SK-N-SH (cell line): Measurements from ENCODE around the gene P3H4. TPM values are rescaled to one million over a fixed set of nuclear protein-coding genes. Genes with fewer than 3 reads are reported as not detected.
A peak's percentile ranks its signal among the peaks of the same experiment; 100 is the strongest.
"Not testable (repeated sequence)": the region's sequence is repeated elsewhere in the genome, so short reads cannot be mapped to it uniquely, and the experiment has no call there.

Source experiments
- CTCF ChIA-PET: fragments of 300-600, 350-600 bp; formaldehyde crosslinking; extraction: SDS; loops from one replicate; lab custom pipeline; 2021; lab: Yijun Ruan, JAX
- POLR2A ChIA-PET: fragments of 350-600 bp; sonication (Branson Sonifier 250); formaldehyde crosslinking; extraction: SDS; loops from one replicate; lab custom pipeline; 2020; ENCODE audit warnings: antibody characterized with exemption, inconsistent platforms; lab: Yijun Ruan, JAX
- DNase-seq: peaks from one replicate; pipeline ENCODE4 v3.0.0; 2012
- H2AFZ ChIP-seq: fragments of 200-600 bp; sonication (generic); 2 replicates; pipeline ENCODE4 v1.8.1; 2016; ENCODE audit warnings: antibody characterized with exemption, mild to moderate bottlenecking, low read depth
- H3F3A ChIP-seq: fragments of 200-600 bp; sonication (generic); replicated peaks from 2 replicates; pipeline ENCODE3; 2016; ENCODE audit warnings: antibody characterized with exemption, mild to moderate bottlenecking; ENCODE audit not compliant: insufficient read depth
- H3K27ac ChIP-seq, 2 experiments: fragments of 200-500 bp in 1 of 2; fragments of 200-600 bp in 1 of 2; sonication (Bioruptor generic) in 1 of 2; sonication (generic), shearing (Covaris generic) in 1 of 2; 2 replicates each; pipeline versions ENCODE4 v1.5.1 to v1.6.1; 2014 to 2016; ENCODE audit warnings: low read depth in 2 of 2, inconsistent platforms in 1 of 2, low read length in 1 of 2, mild to moderate bottlenecking in 1 of 2, mixed read lengths in 1 of 2
- H3K27me3 ChIP-seq: fragments of 200-600 bp; sonication (generic), shearing (Covaris generic); 2 replicates; pipeline ENCODE4 v1.6.1; 2016; ENCODE audit warnings: mixed run types; ENCODE audit not compliant: insufficient read depth
- H3K36me3 ChIP-seq, 2 experiments: fragments of 200-500 bp in 1 of 2; fragments of 200-600 bp in 1 of 2; sonication (Bioruptor generic) in 1 of 2; sonication (generic) in 1 of 2; replicated peaks in 1 of 2; 2 replicates each; pipeline versions ENCODE3 to v1.5.1; 2014 to 2016; ENCODE audit warnings: low read length in 1 of 2, mild to moderate bottlenecking in 1 of 2; ENCODE audit not compliant: insufficient read depth in 2 of 2, control insufficient read depth in 1 of 2
- H3K4me1 ChIP-seq, 2 experiments: fragments of 200-500 bp in 1 of 2; fragments of 200-600 bp in 1 of 2; sonication (Bioruptor generic) in 1 of 2; sonication (generic), shearing (Covaris generic) in 1 of 2; 2 replicates each; pipeline versions ENCODE4 v1.5.1 to v1.6.1; 2014 to 2016; ENCODE audit warnings: low read depth in 1 of 2, low read length in 1 of 2, mixed run types in 1 of 2; ENCODE audit not compliant: insufficient read depth in 2 of 2, control insufficient read depth in 1 of 2
- H3K4me2 ChIP-seq: fragments of 200-600 bp; sonication (generic), shearing (Covaris generic); 2 replicates; pipeline ENCODE4 v1.6.1; 2017; ENCODE audit warnings: mixed run types
- H3K4me3 ChIP-seq, 2 experiments: fragments of 200-500 bp in 1 of 2; fragments of 200-600 bp in 1 of 2; sonication (Bioruptor generic) in 1 of 2; sonication (generic), shearing (Covaris generic) in 1 of 2; 2 replicates each; pipeline versions ENCODE4 v1.5.1 to v1.8.1; 2014 to 2016; ENCODE audit warnings: low read depth in 2 of 2, inconsistent platforms in 1 of 2, low read length in 1 of 2, mild to moderate bottlenecking in 1 of 2, mixed read lengths in 1 of 2, moderate library complexity in 1 of 2
- H3K79me2 ChIP-seq: fragments of 200-600 bp; sonication (generic); 2 replicates; pipeline ENCODE4 v1.8.1; 2017; ENCODE audit warnings: mild to moderate bottlenecking; ENCODE audit not compliant: insufficient read depth
- H3K9ac ChIP-seq: fragments of 200-600 bp; sonication (generic); 2 replicates; pipeline ENCODE4 v1.6.1; 2017; ENCODE audit warnings: mixed run types
- H3K9me2 ChIP-seq: fragments of 200-600 bp; sonication (generic); 2 replicates; pipeline ENCODE4 v1.6.1; 2017; ENCODE audit warnings: mixed run types
- H3K9me3 ChIP-seq: fragments of 200-600 bp; sonication (generic); 2 replicates; pipeline ENCODE4 v1.6.1; 2017; ENCODE audit warnings: mixed run types, mild to moderate bottlenecking, moderate library complexity
- H4K20me1 ChIP-seq: fragments of 200-600 bp; sonication (generic); 2 replicates; pipeline ENCODE4 v1.6.1; 2017; ENCODE audit warnings: mild to moderate bottlenecking, mixed run types; ENCODE audit not compliant: insufficient read depth
- EP300 ChIP-seq, 2 experiments: IDR thresholded peaks; 2 replicates each; pipeline versions ENCODE4 v1.4.0 to v1.6.1; 2012; ENCODE audit warnings: borderline replicate concordance in 1 of 2, low read depth in 1 of 2, low read length in 1 of 2
- GATA2 ChIP-seq: sonication (generic); formaldehyde crosslinking; IDR thresholded peaks from 2 replicates; pipeline ENCODE4 v1.5.0; 2020; ENCODE audit warnings: mild to moderate bottlenecking, missing genetic modification reagents
- IRF3 ChIP-seq: fragments of 150-350 bp; IDR thresholded peaks from 2 replicates; pipeline ENCODE4 v1.6.1; 2016; ENCODE audit warnings: mild to moderate bottlenecking, low read depth, low read length
- JUND ChIP-seq: IDR thresholded peaks from 2 replicates; pipeline ENCODE4 v1.4.0; 2012
- MEF2A ChIP-seq: IDR thresholded peaks from 2 replicates; pipeline ENCODE4 v1.4.0; 2012; ENCODE audit warnings: low read depth, borderline replicate concordance
- MXI1 ChIP-seq: IDR thresholded peaks from 2 replicates; pipeline ENCODE4 v1.6.1; 2012; ENCODE audit warnings: mild to moderate bottlenecking, low read depth, low read length, improper control_type of control experiment
- NFIC ChIP-seq: IDR thresholded peaks from 2 replicates; pipeline ENCODE4 v1.4.0; 2012; ENCODE audit warnings: borderline replicate concordance
- POLR2AphosphoS5 ChIP-seq: IDR thresholded peaks from 2 replicates; pipeline ENCODE4 v1.6.1; 2012; ENCODE audit warnings: low read depth, low read length
- RXRA ChIP-seq: IDR thresholded peaks from 2 replicates; pipeline ENCODE4 v1.4.0; 2012; ENCODE audit warnings: low read depth, mild to moderate bottlenecking, borderline replicate concordance
- SIN3A ChIP-seq: IDR thresholded peaks from 2 replicates; pipeline ENCODE4 v1.6.1; 2012; ENCODE audit warnings: low read depth, mild to moderate bottlenecking, low read length, moderate library complexity, borderline replicate concordance
- TCF12 ChIP-seq: IDR thresholded peaks from 2 replicates; pipeline ENCODE4 v1.4.0; 2012
- TEAD4 ChIP-seq: IDR thresholded peaks from 2 replicates; pipeline ENCODE4 v1.4.0; 2012; ENCODE audit warnings: mild to moderate bottlenecking, borderline replicate concordance; ENCODE audit not compliant: insufficient read depth
- YY1 ChIP-seq: IDR thresholded peaks from 2 replicates; pipeline ENCODE4 v1.4.0; 2012; ENCODE audit warnings: low read depth, mild to moderate bottlenecking
- WGBS: methylation state at CpG from one replicate; pipeline ENCODE4 v1.1.6; 2017; ENCODE audit warnings: low lambda C conversion rate; 5-methylcytosine and 5-hydroxymethylcytosine counted together
- polyA plus RNA-seq, 3 experiments: library from polyadenylated mRNA; depleted of rRNA; stranded (reverse); fragments of >200 nt; gene quantifications; 2 replicates each; pipeline ENCODE4 v1.2.3, GENCODE V29; 2012
- TF ChIP-seq, protein P1 (sequence below): IDR thresholded peaks from 2 replicates; pipeline ENCODE4; 2012
- TF ChIP-seq, protein P2 (sequence below): IDR thresholded peaks from 2 replicates; pipeline ENCODE4 v1.4.0; 2012; ENCODE audit warnings: low read depth

P3H4 gene
- polyA plus RNA-seq, 1 of the 3 experiments (the other 2 are of a cell fraction) = 88.3 TPM

- DNase-seq = peak; percentile 74
- Histone ChIP-seq H3K4me1 (peaks cover 12 to 35% of the 10 kb centered on the region in 2 experiments), H3K4me3 (no peak overlapping the region), H4K20me1 (peaks cover 6% of the 10 kb centered on the region; the same call in 1 of the 2 replicates), H3K9ac (no peak overlapping the region), H3K27ac (peak overlapping the region; percentile 69 to 89), H3K4me2 (peak overlapping the region; percentile 67; the same call in 1 of the 2 replicates), H3K36me3 (no peaks in the 10 kb centered on the region), H3K9me2 (no peaks in the 10 kb centered on the region), H2AFZ (no peak overlapping the region), H3K9me3 (no peaks in the 10 kb centered on the region), H3K79me2 (no peaks in the 10 kb centered on the region), H3K27me3 (no peaks in the 10 kb centered on the region), H3F3A (peaks cover 21% of the 10 kb centered on the region)
- POLR2A ChIA-PET = interaction anchor here (0.8 to 1.0 kb wide), 2 partner anchors 9 to 35 kb away, joined by 3 to 5 read pairs; partner anchors contain the start of genes FKBP10 and JUP
- 27% methylated on average over 12 of the region's 12 CpGs for WGBS
- CTCF ChIA-PET = interaction anchor here (0.6 to 2.8 kb wide), 11 partner anchors 9 to 182 kb away, joined by 3 to 23 read pairs (median 3); partner anchors contain the start of gene JUP
- TF ChIP-seq RXRA (peak; percentile 48; the same call in 1 of the 2 replicates), GATA2 (no peak), EP300 (IDR thresholded peaks at IDR 0.05; ENCODE audit: borderline replicate concordance in 1 of 2, low read depth in 1 of 2, low read length in 1 of 2) (peak in 1 of 2 experiments; percentile 71; a peak in 1 of 4 replicates), TEAD4 (0 out of 2 replicates have a peak, but pooled peaks have one; percentile 42), POLR2AphosphoS5 (peak; percentile 47; the same call in 1 of the 2 replicates), JUND (no peak), SIN3A (peak; percentile 35; the same call in 1 of the 2 replicates), IRF3 (no peak), YY1 (no peak), NFIC (peak; percentile 92), TCF12 (peak; percentile 90)
- TF ChIP-seq, protein P1, sequence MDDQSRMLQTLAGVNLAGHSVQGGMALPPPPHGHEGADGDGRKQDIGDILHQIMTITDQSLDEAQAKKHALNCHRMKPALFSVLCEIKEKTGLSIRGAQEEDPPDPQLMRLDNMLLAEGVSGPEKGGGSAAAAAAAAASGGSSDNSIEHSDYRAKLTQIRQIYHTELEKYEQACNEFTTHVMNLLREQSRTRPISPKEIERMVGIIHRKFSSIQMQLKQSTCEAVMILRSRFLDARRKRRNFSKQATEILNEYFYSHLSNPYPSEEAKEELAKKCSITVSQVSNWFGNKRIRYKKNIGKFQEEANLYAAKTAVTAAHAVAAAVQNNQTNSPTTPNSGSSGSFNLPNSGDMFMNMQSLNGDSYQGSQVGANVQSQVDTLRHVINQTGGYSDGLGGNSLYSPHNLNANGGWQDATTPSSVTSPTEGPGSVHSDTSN = peak; percentile 52
- TF ChIP-seq, protein P2, sequence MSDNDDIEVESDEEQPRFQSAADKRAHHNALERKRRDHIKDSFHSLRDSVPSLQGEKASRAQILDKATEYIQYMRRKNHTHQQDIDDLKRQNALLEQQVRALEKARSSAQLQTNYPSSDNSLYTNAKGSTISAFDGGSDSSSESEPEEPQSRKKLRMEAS = peak; percentile 50; the same call in 1 of the 2 replicates
Measured at GRCh38 chr17:41777574-41778188, 34.1 kb downstream of the P3H4 start.

DNA sequence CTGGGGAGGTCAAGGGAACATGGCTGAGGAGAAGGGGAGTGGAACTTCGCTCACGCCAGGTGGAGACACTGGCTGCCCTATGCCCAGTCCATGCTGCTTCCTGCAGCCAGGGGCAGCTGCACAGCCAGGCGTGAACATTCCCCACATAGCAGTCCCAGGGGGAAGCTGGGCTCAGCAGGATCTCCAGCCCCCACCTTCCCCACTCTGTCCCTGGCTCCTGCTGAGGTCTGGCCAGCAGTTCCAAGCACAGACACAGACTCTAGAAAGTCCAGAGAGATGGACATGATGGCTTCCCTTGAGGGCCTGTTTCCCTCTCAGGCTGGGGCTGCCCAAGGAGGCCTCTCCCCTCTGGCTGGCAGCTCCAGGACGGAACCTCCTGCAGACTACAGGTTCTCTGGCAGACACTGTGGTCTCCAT, 34.6 kb downstream of the P3H4 start:
- H4K20me1 ChIP-seq = peaks cover 6% of the 10 kb centered on the region; the same call in 1 of the 2 replicates
- ChIA-PET POLR2A (interaction anchor here (0.8 to 1.0 kb wide), 2 partner anchors 10 to 36 kb away, joined by 3 to 5 read pairs; partner anchors contain the start of genes FKBP10 and JUP), CTCF (interaction anchor here (0.8 to 2.8 kb wide), 8 partner anchors 9 to 36 kb away, joined by 3 to 23 read pairs (median 3); partner anchors contain the start of gene JUP)
- H3K9me2 ChIP-seq = no peaks in the 10 kb centered on the region
- peak overlapping the region; percentile 67; the same call in 1 of the 2 replicates for H3K4me2 ChIP-seq
- H3K79me2 ChIP-seq = no peaks in the 10 kb centered on the region
- no peak overlapping the region for H3K9ac ChIP-seq
- H2AFZ ChIP-seq = no peak overlapping the region
- 62% methylated on average over 3 of the region's 4 CpGs for WGBS
- DNase-seq = peak; percentile 69
- H3K4me1 ChIP-seq = peaks cover 12 to 34% of the 10 kb centered on the region in 2 experiments
- H3K27ac ChIP-seq = peak overlapping the region; percentile 69 to 89
- H3K4me3 ChIP-seq = no peak overlapping the region
- peaks cover 21% of the 10 kb centered on the region for H3F3A ChIP-seq
- TF ChIP-seq MEF2A (no peak), YY1 (no peak), MXI1 (peak; percentile 31; the same call in 1 of the 2 replicates)
- no peaks in the 10 kb centered on the region for H3K36me3 ChIP-seq
- no peaks in the 10 kb centered on the region for H3K27me3 ChIP-seq
- H3K9me3 ChIP-seq = no peaks in the 10 kb centered on the region

GRCh38 chr17:41776262-41776900, 35.4 kb downstream of the P3H4 start:
- H3K4me3 ChIP-seq, H3K79me2 ChIP-seq, H3K4me2 ChIP-seq, DNase-seq, H3K36me3 ChIP-seq, POLR2A ChIA-PET, H2AFZ ChIP-seq, H3K9me2 ChIP-seq, H3K27me3 ChIP-seq, H3K9ac ChIP-seq, H3K9me3 ChIP-seq, H4K20me1 ChIP-seq: not testable (repeated sequence)
- 96% methylated on average over 13 of the region's 14 CpGs for WGBS
- Histone ChIP-seq H3K4me1 (peaks cover 12 to 31% of the 10 kb centered on the region in 2 experiments), H3F3A (peaks cover 21% of the 10 kb centered on the region), H3K27ac (peak overlapping the region in 1 of 2 experiments; percentile 89; a peak in 2 of 4 replicates)
- CTCF ChIA-PET = interaction anchor here (0.8 to 2.8 kb wide), 6 partner anchors 9 to 25 kb away, joined by 3 to 23 read pairs (median 3); partner anchors contain the start of gene JUP
